H9 (cell line): ENCODE measurements around the gene ATXN7. TPM values are rescaled to one million over a fixed set of nuclear protein-coding genes. Genes with fewer than 3 reads are reported as not detected.

ENCODE experiments used
- DNase-seq: peaks from one replicate; pipeline ENCODE4 v3.0.0-alpha.2; 2017
- H2AFZ ChIP-seq: one replicate; pipeline ENCODE4 v1.6.1; 2013; ENCODE audit warnings: mild to moderate bottlenecking, low read length, control low read depth, moderate library complexity
- H2AK5ac ChIP-seq: 2 replicates; pipeline ENCODE4 v1.6.1; 2013; ENCODE audit warnings: low read length, control low read depth, mixed read lengths; ENCODE audit not compliant: insufficient read length
- H2BK120ac ChIP-seq: one replicate; pipeline ENCODE4 v1.6.1; 2013; ENCODE audit warnings: low read depth, mild to moderate bottlenecking, low read length, control low read depth, inconsistent platforms; ENCODE audit not compliant: poor library complexity, severe bottlenecking
- H2BK12ac ChIP-seq: 2 replicates; pipeline ENCODE4 v1.6.1; 2013; ENCODE audit warnings: low read length, control low read depth, mixed read lengths, low read depth; ENCODE audit not compliant: insufficient read length
- H2BK15ac ChIP-seq: 2 replicates; pipeline ENCODE4 v1.6.1; 2013; ENCODE audit warnings: low read depth, low read length, control low read depth
- H2BK20ac ChIP-seq: one replicate; pipeline ENCODE4 v1.6.1; 2013; ENCODE audit warnings: low read depth, mild to moderate bottlenecking, low read length, control low read depth, inconsistent platforms; ENCODE audit not compliant: poor library complexity, severe bottlenecking
- H2BK5ac ChIP-seq: 2 replicates; pipeline ENCODE4 v1.6.1; 2013; ENCODE audit warnings: low read length, control low read depth, mixed read lengths; ENCODE audit not compliant: insufficient read length
- H3K14ac ChIP-seq: 2 replicates; pipeline ENCODE4 v1.6.1; 2013; ENCODE audit warnings: low read length, control low read depth; ENCODE audit not compliant: insufficient read depth
- H3K18ac ChIP-seq: 2 replicates; pipeline ENCODE4 v1.6.1; 2013; ENCODE audit warnings: low read depth, mild to moderate bottlenecking, mixed read lengths, low read length, control low read depth; ENCODE audit not compliant: insufficient read length
- H3K23ac ChIP-seq: 2 replicates; pipeline ENCODE4 v1.6.1; 2013; ENCODE audit warnings: low read length, control low read depth, mixed read lengths, low read depth; ENCODE audit not compliant: insufficient read length
- H3K23me2 ChIP-seq: 2 replicates; pipeline ENCODE4 v1.6.1; 2013; ENCODE audit warnings: low read depth, mild to moderate bottlenecking, mixed read lengths, low read length, control low read depth; ENCODE audit not compliant: insufficient read length, poor library complexity, severe bottlenecking
- H3K27ac ChIP-seq: 2 replicates; pipeline ENCODE4 v1.5.1; 2013; ENCODE audit warnings: low read length, control low read depth, mixed read lengths, low read depth; ENCODE audit not compliant: insufficient read length
- H3K27me3 ChIP-seq: 2 replicates; pipeline ENCODE4 v1.6.1; 2013; ENCODE audit warnings: low read length, control low read depth, inconsistent platforms; ENCODE audit not compliant: insufficient read depth
- H3K4ac ChIP-seq: 2 replicates; pipeline ENCODE4 v1.6.1; 2013; ENCODE audit warnings: low read depth, mild to moderate bottlenecking, control low read depth, inconsistent platforms, low read length, moderate library complexity
- H3K4me1 ChIP-seq: 2 replicates; pipeline ENCODE4 v1.6.1; 2013; ENCODE audit warnings: low read length, control low read depth, inconsistent platforms; ENCODE audit not compliant: insufficient read depth
- H3K4me2 ChIP-seq: 2 replicates; pipeline ENCODE4 v1.6.1; 2013; ENCODE audit warnings: low read length, control low read depth, mixed read lengths; ENCODE audit not compliant: insufficient read length, insufficient read depth
- H3K56ac ChIP-seq: 2 replicates; pipeline ENCODE4 v1.6.1; 2013; ENCODE audit warnings: low read depth, mild to moderate bottlenecking, mixed read lengths, low read length, control low read depth; ENCODE audit not compliant: insufficient read length
- H3K79me1 ChIP-seq: 2 replicates; pipeline ENCODE4 v1.6.1; 2013; ENCODE audit warnings: low read depth, mild to moderate bottlenecking, moderate library complexity, low read length, control low read depth, inconsistent platforms; ENCODE audit not compliant: insufficient read depth, poor library complexity, severe bottlenecking
- H3K79me2 ChIP-seq: 2 replicates; pipeline ENCODE4 v1.6.1; 2013; ENCODE audit warnings: low read length, control low read depth, inconsistent platforms; ENCODE audit not compliant: insufficient read depth
- H3K9ac ChIP-seq: 2 replicates; pipeline ENCODE4 v1.6.1; 2013; ENCODE audit warnings: low read length, control low read depth, mixed read lengths; ENCODE audit not compliant: insufficient read length; ENCODE audit errors: extremely low read depth
- H3K9me3 ChIP-seq: one replicate; pipeline ENCODE4 v1.6.1; 2013; ENCODE audit warnings: low read depth, low read length, inconsistent platforms; ENCODE audit not compliant: control insufficient read depth
- H3T11ph ChIP-seq: one replicate; pipeline ENCODE4 v1.6.1; 2013; ENCODE audit warnings: mild to moderate bottlenecking, low read length, control low read depth, inconsistent platforms
- H4K20me1 ChIP-seq: one replicate; pipeline ENCODE4 v1.6.1; 2013; ENCODE audit not compliant: control insufficient read depth, insufficient read length, insufficient read depth
- H4K5ac ChIP-seq: 2 replicates; pipeline ENCODE4 v1.6.1; 2013; ENCODE audit warnings: low read depth, mild to moderate bottlenecking, mixed read lengths, low read length, control low read depth; ENCODE audit not compliant: insufficient read length
- H4K8ac ChIP-seq: replicated peaks from 2 replicates; pipeline ENCODE4 v1.6.1; 2013; ENCODE audit warnings: low read length, control low read depth, mixed read lengths, low read depth; ENCODE audit not compliant: insufficient read length
- H4K91ac ChIP-seq: 2 replicates; pipeline ENCODE4 v1.6.1; 2013; ENCODE audit warnings: low read depth, mild to moderate bottlenecking, moderate library complexity, mixed read lengths, low read length, control low read depth; ENCODE audit not compliant: insufficient read length
- H3K27ac Mint-ChIP-seq, 3 experiments: 2 replicates in 2 of 3; 3 replicates in 1 of 3; pipeline ENCODE4 v1.8.0; 2020 to 2021; ENCODE audit warnings: mixed read lengths in 3 of 3, mild to moderate bottlenecking in 1 of 3, moderate library complexity in 1 of 3
- H3K27me3 Mint-ChIP-seq: 2 replicates; pipeline ENCODE4 v1.8.0; 2021; ENCODE audit warnings: low read depth, mild to moderate bottlenecking, moderate library complexity, mixed read lengths
- H3K36me3 Mint-ChIP-seq, 3 experiments: 2 replicates in 2 of 3; 3 replicates in 1 of 3; pipeline ENCODE4 v1.8.0; 2020 to 2021; ENCODE audit warnings: low read depth in 3 of 3, mixed read lengths in 3 of 3; ENCODE audit not compliant: insufficient read depth in 1 of 3
- H3K4me1 Mint-ChIP-seq, 2 experiments: 2 replicates each; pipeline ENCODE4 v1.8.0; 2020; ENCODE audit warnings: mixed read lengths in 2 of 2
- H3K4me3 Mint-ChIP-seq, 2 experiments: 2 replicates in 1 of 2; 3 replicates in 1 of 2; pipeline ENCODE4 v1.8.0; 2020 to 2021; ENCODE audit warnings: mild to moderate bottlenecking in 2 of 2, mixed read lengths in 2 of 2, moderate library complexity in 1 of 2
- H3K9me3 Mint-ChIP-seq, 2 experiments: 2 replicates in 1 of 2; 3 replicates in 1 of 2; pipeline ENCODE4 v1.8.0; 2020; ENCODE audit warnings: mild to moderate bottlenecking in 2 of 2, mixed read lengths in 2 of 2, moderate library complexity in 1 of 2
- CTCF ChIP-seq: fragments of 200-600 bp; sonication (generic); conservative IDR thresholded peaks from 3 replicates; pipeline ENCODE4 v1.8.0; 2021; ENCODE audit warnings: antibody characterized with exemption, mild to moderate bottlenecking
- WGBS: extraction: QIAGEN DNeasy Blood & Tissue Kit; methylation state at CpG from one replicate; pipeline ENCODE4 v1.1.7; 2013; ENCODE audit warnings: missing lambda C conversion rate, low lambda C conversion rate, mixed read lengths; ENCODE audit not compliant: insufficient read length; ENCODE audit errors: extremely low coverage; 5-methylcytosine and 5-hydroxymethylcytosine counted together
- total RNA-seq: library from RNA; stranded (reverse); gene quantifications from 2 replicates; pipeline ENCODE4 v1.2.1, GENCODE V29; 2021

The ATXN7 gene
- total RNA-seq, 1 experiment from 2014 or later: 21.5 TPM

- no peak overlapping the region for H2BK120ac ChIP-seq
- no peaks in the 10 kb centered on the region for H3K79me2 ChIP-seq
- no peak overlapping the region for H2AK5ac ChIP-seq
- no peak overlapping the region for H3K4me2 ChIP-seq
- H3K9me3 Mint-ChIP-seq: no peaks in the 10 kb centered on the region
- H3K23ac ChIP-seq: no peak overlapping the region
- no peaks in the 10 kb centered on the region for H4K20me1 ChIP-seq
- no peak overlapping the region for H3K9ac ChIP-seq
- H3K27ac Mint-ChIP-seq: no peak overlapping the region
- H2BK15ac ChIP-seq: no peak overlapping the region
- H3K4me3 Mint-ChIP-seq: no peak overlapping the region
- no peak overlapping the region for H3K56ac ChIP-seq
- no peak overlapping the region for H2BK20ac ChIP-seq
- no peaks in the 10 kb centered on the region for H3K27me3 ChIP-seq
- no peak overlapping the region for H4K8ac ChIP-seq
- no peak overlapping the region for H3K4ac ChIP-seq
- no peak overlapping the region for H3K14ac ChIP-seq
- H3K18ac ChIP-seq: no peak overlapping the region
- H3K36me3 Mint-ChIP-seq: peaks cover 22 to 58% (median 36%) of the 10 kb centered on the region in 3 experiments
- no peak overlapping the region for H3K27ac ChIP-seq
- H4K91ac ChIP-seq: no peak overlapping the region
- no peak overlapping the region for H4K5ac ChIP-seq
- DNase-seq: no peak
- no peaks in the 10 kb centered on the region for H3K4me1 ChIP-seq
- H3K4me1 Mint-ChIP-seq: no peaks in the 10 kb centered on the region
- H2AFZ ChIP-seq: no peak overlapping the region
- TF ChIP-seq CTCF: no peak
- H3K27me3 Mint-ChIP-seq: no peaks in the 10 kb centered on the region
- no CpG with 5 or more reads among the region's 7 CpGs for WGBS
- H3K23me2 ChIP-seq: no peaks in the 10 kb centered on the region
- H2BK5ac ChIP-seq: no peak overlapping the region
- no peak overlapping the region for H3T11ph ChIP-seq
- no peak overlapping the region for H2BK12ac ChIP-seq
- H3K79me1 ChIP-seq: no peaks in the 10 kb centered on the region
- no peaks in the 10 kb centered on the region for H3K9me3 ChIP-seq
Observed at GRCh38 chr3:64008487-64009351, 145.1 kb downstream of the ATXN7 start.
